Epithelial cell of proximal tubule (primary cell): ENCODE results near the gene EIF5A. TPM values are rescaled to one million over a fixed set of nuclear protein-coding genes. Genes with fewer than 3 reads are reported as not detected.

Experiments
- DNase-seq: peaks from one replicate; pipeline ENCODE4 v3.0.0-alpha.2; 2011; ENCODE audit warnings: low read depth
- H3K4me3 ChIP-seq: 2 replicates; pipeline ENCODE4 v1.5.1; 2011; ENCODE audit warnings: low read depth, mild to moderate bottlenecking, low read length
- total RNA-seq: library from RNA; depleted of rRNA; stranded (reverse); fragments of >200 nt; gene quantifications from 2 replicates; pipeline ENCODE4 v1.2.3, GENCODE V29; 2015
- TF ChIP-seq, protein P1 (sequence below): conservative IDR thresholded peaks from 2 replicates; pipeline ENCODE4 v1.5.1; 2012; ENCODE audit warnings: low read depth, mild to moderate bottlenecking, low read length

The EIF5A gene
- total RNA-seq, 1 donor from 2014 or later, result 353 TPM

DNA sequence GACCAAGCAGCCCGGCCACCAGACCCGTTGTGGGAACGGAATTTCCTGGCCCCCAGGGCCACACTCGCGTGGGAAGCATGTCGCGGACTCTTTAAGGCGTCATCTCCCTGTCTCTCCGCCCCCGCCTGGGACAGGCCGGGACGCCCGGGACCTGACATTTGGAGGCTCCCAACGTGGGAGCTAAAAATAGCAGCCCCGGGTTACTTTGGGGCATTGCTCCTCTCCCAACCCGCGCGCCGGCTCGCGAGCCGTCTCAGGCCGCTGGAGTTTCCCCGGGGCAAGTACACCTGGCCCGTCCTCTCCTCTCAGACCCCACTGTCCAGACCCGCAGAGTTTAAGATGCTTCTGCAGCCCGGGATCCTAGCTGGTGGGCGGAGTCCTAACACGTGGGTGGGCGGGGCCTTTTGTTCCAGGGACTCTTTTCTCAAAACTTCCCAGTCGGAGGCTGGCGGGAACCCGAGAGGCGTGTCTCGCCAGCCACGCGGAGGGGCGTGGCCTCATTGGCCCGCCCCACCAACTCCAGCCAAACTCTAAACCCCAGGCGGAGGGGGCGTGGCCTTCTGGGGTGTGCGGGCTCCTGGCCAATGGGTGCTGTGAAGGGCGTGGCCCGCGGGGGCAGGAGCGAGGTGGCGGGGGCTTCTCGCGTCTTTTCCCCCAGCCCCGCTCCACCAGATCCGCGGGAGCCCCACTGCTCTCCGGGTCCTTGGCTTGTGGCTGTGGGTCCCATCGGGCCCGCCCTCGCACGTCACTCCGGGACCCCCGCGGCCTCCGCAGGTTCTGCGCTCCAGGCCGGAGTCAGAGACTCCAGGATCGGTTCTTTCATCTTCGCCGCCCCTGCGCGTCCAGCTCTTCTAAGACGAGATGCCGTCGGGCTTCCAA lies 26.1 kb upstream of the EIF5A start, which contains the start of gene SLC2A4:
SLC2A4 (plus strand) TSS at position 645 of the 879 bp plus-strand sequence; CDS start at position 862, 217 bp downstream.
- peak within 1 kb of the TSS; percentile 54 for H3K4me3 ChIP-seq
- TF ChIP-seq, protein P1, sequence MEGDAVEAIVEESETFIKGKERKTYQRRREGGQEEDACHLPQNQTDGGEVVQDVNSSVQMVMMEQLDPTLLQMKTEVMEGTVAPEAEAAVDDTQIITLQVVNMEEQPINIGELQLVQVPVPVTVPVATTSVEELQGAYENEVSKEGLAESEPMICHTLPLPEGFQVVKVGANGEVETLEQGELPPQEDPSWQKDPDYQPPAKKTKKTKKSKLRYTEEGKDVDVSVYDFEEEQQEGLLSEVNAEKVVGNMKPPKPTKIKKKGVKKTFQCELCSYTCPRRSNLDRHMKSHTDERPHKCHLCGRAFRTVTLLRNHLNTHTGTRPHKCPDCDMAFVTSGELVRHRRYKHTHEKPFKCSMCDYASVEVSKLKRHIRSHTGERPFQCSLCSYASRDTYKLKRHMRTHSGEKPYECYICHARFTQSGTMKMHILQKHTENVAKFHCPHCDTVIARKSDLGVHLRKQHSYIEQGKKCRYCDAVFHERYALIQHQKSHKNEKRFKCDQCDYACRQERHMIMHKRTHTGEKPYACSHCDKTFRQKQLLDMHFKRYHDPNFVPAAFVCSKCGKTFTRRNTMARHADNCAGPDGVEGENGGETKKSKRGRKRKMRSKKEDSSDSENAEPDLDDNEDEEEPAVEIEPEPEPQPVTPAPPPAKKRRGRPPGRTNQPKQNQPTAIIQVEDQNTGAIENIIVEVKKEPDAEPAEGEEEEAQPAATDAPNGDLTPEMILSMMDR, result no peak

DNA sequence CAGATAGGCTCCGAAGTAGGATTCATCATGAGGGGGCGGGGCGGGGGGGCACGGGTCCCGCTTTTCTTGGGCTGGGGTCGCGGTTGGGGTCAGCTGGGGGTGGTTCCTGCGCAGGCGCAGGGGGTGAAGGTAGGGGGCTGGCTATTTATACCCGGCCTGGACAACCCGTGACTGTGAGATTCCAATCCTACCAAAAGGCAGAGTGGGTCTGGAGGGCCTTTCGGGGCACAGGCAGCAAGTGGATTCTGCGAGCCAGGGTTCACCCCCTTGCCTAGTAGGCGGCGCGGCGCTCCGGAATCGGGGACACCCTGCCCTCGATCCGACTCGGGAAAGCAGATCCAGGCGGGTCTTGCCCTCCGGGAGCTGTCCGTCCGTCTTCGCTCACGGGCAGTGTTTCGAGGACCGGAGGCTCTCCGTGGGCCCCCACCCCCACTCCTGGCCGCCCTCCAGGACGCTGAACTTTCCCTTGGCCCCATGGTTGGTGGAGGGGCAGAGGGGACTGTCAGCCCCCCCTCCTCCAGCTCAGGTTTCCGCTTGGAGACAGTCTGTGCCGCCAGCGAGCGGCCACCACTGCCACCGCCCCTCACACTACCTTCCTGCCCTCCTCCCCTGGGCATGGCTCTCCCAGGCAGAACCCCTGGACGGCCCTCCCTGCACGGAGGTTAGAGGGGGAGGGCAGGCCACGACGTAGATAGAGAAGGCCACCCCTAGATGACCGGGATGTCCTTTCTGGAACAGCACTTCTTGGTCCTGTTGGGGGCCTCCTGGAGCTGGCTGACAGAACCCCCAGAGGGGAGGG lies 25.3 kb upstream of the EIF5A start:
- DNase-seq, result no peak
- TF ChIP-seq, protein P1, result no peak
- peak overlapping the region; percentile 54 for H3K4me3 ChIP-seq

More for the DNA sequence above, 26.1 kb upstream of the EIF5A start, which contains the start of gene SLC2A4:
- no peak for DNase-seq

DNA sequence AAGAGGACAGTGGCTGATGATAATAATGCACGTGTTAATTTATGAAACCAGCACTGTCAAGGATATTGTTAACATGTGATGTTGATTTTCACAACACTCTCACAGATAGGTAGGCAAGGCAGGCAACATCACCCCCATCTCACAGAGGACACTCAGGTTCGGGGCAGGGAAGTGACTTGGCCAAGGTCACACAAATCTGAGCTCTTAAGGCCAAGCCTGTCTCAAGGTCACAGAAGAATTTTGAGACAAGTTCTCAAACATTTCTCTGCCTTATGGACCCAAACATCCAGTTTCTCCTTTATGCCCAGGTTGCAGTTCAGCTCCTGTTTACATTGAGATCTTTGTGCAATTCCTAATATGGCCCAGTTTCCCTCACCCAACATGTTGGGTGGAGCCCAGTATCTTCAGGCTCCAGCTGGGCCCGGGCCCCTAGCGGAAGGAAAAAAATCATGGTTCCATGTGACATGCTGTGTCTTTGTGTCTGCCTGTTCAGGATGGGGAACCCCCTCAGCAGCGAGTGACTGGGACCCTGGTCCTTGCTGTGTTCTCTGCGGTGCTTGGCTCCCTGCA lies 24.6 kb upstream of the EIF5A start:
- no peak overlapping the region for H3K4me3 ChIP-seq
- no peak for DNase-seq
- TF ChIP-seq, protein P1, result no peak

DNA sequence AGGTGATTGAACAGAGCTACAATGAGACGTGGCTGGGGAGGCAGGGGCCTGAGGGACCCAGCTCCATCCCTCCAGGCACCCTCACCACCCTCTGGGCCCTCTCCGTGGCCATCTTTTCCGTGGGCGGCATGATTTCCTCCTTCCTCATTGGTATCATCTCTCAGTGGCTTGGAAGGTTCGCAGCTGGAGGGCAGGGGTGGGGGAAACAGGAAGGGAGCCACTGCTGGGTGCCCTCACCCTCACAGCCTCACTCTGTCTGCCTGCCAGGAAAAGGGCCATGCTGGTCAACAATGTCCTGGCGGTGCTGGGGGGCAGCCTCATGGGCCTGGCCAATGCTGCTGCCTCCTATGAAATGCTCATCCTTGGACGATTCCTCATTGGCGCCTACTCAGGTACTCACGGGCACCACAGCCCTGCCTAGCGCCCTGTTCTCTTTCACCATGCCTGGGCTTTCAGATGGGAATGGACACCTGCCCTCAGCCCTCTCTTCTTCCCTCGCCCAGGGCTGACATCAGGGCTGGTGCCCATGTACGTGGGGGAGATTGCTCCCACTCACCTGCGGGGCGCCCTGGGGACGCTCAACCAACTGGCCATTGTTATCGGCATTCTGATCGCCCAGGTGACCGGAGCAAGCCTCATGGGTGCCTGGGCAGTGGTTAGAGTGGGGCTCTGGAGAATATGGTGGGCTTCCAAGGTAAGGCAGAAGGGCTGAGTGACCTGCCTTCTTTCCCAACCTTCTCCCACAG lies 23.8 kb upstream of the EIF5A start:
- TF ChIP-seq, protein P1, result no peak
- H3K4me3 ChIP-seq, result no peak overlapping the region
- DNase-seq, result no peak

DNA sequence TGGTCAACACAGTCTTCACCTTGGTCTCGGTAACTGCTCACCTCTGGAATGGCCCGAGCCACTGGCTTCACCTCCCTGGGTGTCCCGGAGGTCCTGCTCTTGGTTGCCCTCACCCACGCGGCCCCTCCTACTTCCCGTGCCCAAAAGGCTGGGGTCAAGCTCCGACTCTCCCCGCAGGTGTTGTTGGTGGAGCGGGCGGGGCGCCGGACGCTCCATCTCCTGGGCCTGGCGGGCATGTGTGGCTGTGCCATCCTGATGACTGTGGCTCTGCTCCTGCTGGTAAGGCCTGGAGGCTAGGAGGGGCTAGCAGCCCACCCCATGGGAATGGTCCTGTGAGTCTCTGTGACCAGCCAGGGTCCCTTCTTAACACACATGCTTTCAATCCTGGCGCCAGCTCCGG lies 22.5 kb upstream of the EIF5A start:
- H3K4me3 ChIP-seq, result no peak overlapping the region
- DNase-seq, result no peak
- TF ChIP-seq, protein P1, result no peak

DNA sequence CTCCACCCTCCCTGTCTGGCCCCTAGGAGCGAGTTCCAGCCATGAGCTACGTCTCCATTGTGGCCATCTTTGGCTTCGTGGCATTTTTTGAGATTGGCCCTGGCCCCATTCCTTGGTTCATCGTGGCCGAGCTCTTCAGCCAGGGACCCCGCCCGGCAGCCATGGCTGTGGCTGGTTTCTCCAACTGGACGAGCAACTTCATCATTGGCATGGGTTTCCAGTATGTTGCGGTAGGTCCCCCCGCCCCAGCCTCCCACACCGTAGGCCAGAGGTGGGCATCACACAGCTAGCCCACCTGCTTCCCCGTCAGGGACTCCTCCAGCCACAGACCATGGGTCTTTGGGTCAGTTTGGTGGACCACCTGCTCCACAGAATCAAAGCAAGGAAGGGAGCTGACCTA lies 21.7 kb upstream of the EIF5A start:
- TF ChIP-seq, protein P1, result no peak
- no peak overlapping the region for H3K4me3 ChIP-seq
- DNase-seq, result no peak
